PC-9 (cell line): ENCODE results near the gene OTOP2. TPM values are rescaled to one million over a fixed set of nuclear protein-coding genes. Genes with fewer than 3 reads are reported as not detected.
A peak's percentile ranks its signal among the peaks of the same experiment; 100 is the strongest.

Experiments
- BruUV-seq: library from RNA; stranded (reverse); fragments of 400-500 nt; replicated peaks from 2 replicates; lab custom pipeline; 2021; lab: Mats Ljungman, UMichigan
- CTCF ChIA-PET: fragments of 300-600 bp; sonication (Branson Sonifier 250); formaldehyde crosslinking; loops from one replicate; lab custom pipeline; 2022; ENCODE audit warnings: antibody characterized with exemption; lab: Charles Lee
- POLR2A ChIA-PET: fragments of 300-600 bp; sonication (Branson Sonifier 250); formaldehyde crosslinking; loops from one replicate; lab custom pipeline; 2022; ENCODE audit warnings: antibody characterized with exemption; ENCODE audit not compliant: unreplicated experiment; lab: Charles Lee
- DNase-seq, 2 experiments: peaks; one replicate each; pipeline versions ENCODE4 v3.0.0 to v3.0.0-alpha.2; 2015 to 2022; ENCODE audit warnings: mixed read lengths in 1 of 2
- H2AFZ ChIP-seq: fragments of 200-600 bp; sonication (generic); 2 replicates; pipeline ENCODE4 v1.8.1; 2017; ENCODE audit warnings: antibody characterized with exemption
- H3F3A ChIP-seq: fragments of 200-600 bp; sonication (generic); 2 replicates; pipeline ENCODE4 v1.8.1; 2017; ENCODE audit warnings: antibody characterized with exemption, mild to moderate bottlenecking, low read depth; ENCODE audit not compliant: insufficient read depth
- H3K27ac ChIP-seq: fragments of 200-600 bp; sonication (generic); 2 replicates; pipeline ENCODE4 v1.6.1; 2016; ENCODE audit warnings: mixed run types
- H3K27me3 ChIP-seq: fragments of 200-600 bp; sonication (generic); 2 replicates; pipeline ENCODE4 v1.6.1; 2016; ENCODE audit warnings: low read depth, mixed run types; ENCODE audit not compliant: insufficient read depth
- H3K36me3 ChIP-seq: fragments of 200-600 bp; sonication (generic); 2 replicates; pipeline ENCODE4 v1.6.1; 2016; ENCODE audit warnings: low read depth, mixed run types
- H3K4me1 ChIP-seq: fragments of 200-600 bp; sonication (generic); replicated peaks from 2 replicates; pipeline ENCODE4 v1.6.1; 2016; ENCODE audit warnings: mixed run types; ENCODE audit not compliant: insufficient read depth
- H3K4me2 ChIP-seq: fragments of 200-600 bp; sonication (generic); 2 replicates; pipeline ENCODE4 v1.6.1; 2017; ENCODE audit warnings: mixed run types
- H3K4me3 ChIP-seq: fragments of 200-600 bp; sonication (generic); 2 replicates; pipeline ENCODE4 v1.6.1; 2016; ENCODE audit warnings: mixed run types
- H3K79me2 ChIP-seq: fragments of 200-600 bp; sonication (generic); 2 replicates; pipeline ENCODE4 v1.6.1; 2017; ENCODE audit warnings: low read depth, mixed run types
- H3K9me2 ChIP-seq: fragments of 200-600 bp; sonication (generic); 2 replicates; pipeline ENCODE4 v1.8.1; 2017; ENCODE audit warnings: mild to moderate bottlenecking; ENCODE audit not compliant: insufficient read depth
- H3K9me3 ChIP-seq: fragments of 200-600 bp; sonication (generic); 2 replicates; pipeline ENCODE4 v1.8.1; 2016; ENCODE audit warnings: low read depth; ENCODE audit not compliant: insufficient read depth
- H4K20me1 ChIP-seq: fragments of 200-600 bp; sonication (generic); 2 replicates; pipeline ENCODE4 v1.8.1; 2017; ENCODE audit not compliant: insufficient read depth
- CTCF ChIP-seq: fragments of 200-600 bp; sonication (generic); conservative IDR thresholded peaks from 2 replicates; pipeline ENCODE4 v1.6.1; 2017; ENCODE audit warnings: mixed run types, antibody characterized with exemption, mild to moderate bottlenecking, moderate library complexity
- EZH2 ChIP-seq: fragments of 200-600 bp; sonication (generic); IDR thresholded peaks from 2 replicates; pipeline ENCODE4 v1.8.0; 2017; ENCODE audit warnings: antibody characterized with exemption, low read depth
- intact Hi-C: fragments of 100-400 bp; cut with micrococcal nuclease; formaldehyde crosslinking; loops from one replicate; pipeline ENCODE4 v1.10.0; 2022; ENCODE audit not compliant: unreplicated experiment
- total RNA-seq: library from RNA; stranded (reverse); gene quantifications from 2 replicates; pipeline ENCODE4 v1.2.3, GENCODE V29; 2021

OTOP2 gene
- total RNA-seq, 1 experiment from 2014 or later: not detected

- Histone ChIP-seq H3K27me3 (no peaks in the 10 kb centered on the region), H3K4me2 (no peak overlapping the region; the same call in 1 of the 2 replicates), H3K9me3 (no peaks in the 10 kb centered on the region), H2AFZ (no peak overlapping the region), H4K20me1 (no peaks in the 10 kb centered on the region), H3K9me2 (no peaks in the 10 kb centered on the region), H3K79me2 (no peaks in the 10 kb centered on the region), H3K4me1 (peaks cover 10% of the 10 kb centered on the region), H3K4me3 (no peak overlapping the region), H3F3A (no peaks in the 10 kb centered on the region), H3K27ac (no peak overlapping the region), H3K36me3 (0 out of 2 replicates have a peak, but pooled peaks cover 4% of the 10 kb centered on the region)
- intact Hi-C loops: loop anchor here (10.0 kb wide), 1 partner anchor 175 kb away; the partner anchor contains the start of gene NAT9
- ChIA-PET POLR2A (interaction anchor here (0.7 kb wide), 1 partner anchor 15 kb away, joined by 3 read pairs; no protein-coding TSS in a partner anchor), CTCF (interaction anchor here (0.6 kb wide), 1 partner anchor 48 kb away, joined by 4 read pairs; no protein-coding TSS in a partner anchor)
- peak; percentile 45 to 51 for DNase-seq
- BruUV-seq: no TSS peak
- TF ChIP-seq EZH2 (no peak), CTCF (no peak)
Measured at GRCh38 chr17:74950207-74950606, 26.1 kb downstream of the OTOP2 start.

- ChIA-PET CTCF (no interaction called here), POLR2A (no interaction called here)
- H3K4me1 ChIP-seq: peaks cover 7% of the 10 kb centered on the region; the same call in 1 of the 2 replicates
- intact Hi-C loops: loop anchor here (10.0 kb wide), 1 partner anchor 176 kb away; the partner anchor contains the start of gene NAT9
- H4K20me1 ChIP-seq: no peaks in the 10 kb centered on the region
- no peak overlapping the region for H2AFZ ChIP-seq
- H3F3A ChIP-seq: no peaks in the 10 kb centered on the region
- H3K4me2 ChIP-seq: no peak overlapping the region
- 0 out of 2 replicates have a peak, but pooled peaks cover 4% of the 10 kb centered on the region for H3K36me3 ChIP-seq
- H3K27ac ChIP-seq: no peak overlapping the region
- no peaks in the 10 kb centered on the region for H3K9me2 ChIP-seq
- TF ChIP-seq CTCF (no peak), EZH2 (no peak)
- no peaks in the 10 kb centered on the region for H3K9me3 ChIP-seq
- no peaks in the 10 kb centered on the region for H3K79me2 ChIP-seq
- no peak for DNase-seq
- no peak overlapping the region for H3K4me3 ChIP-seq
- BruUV-seq: no TSS peak
- H3K27me3 ChIP-seq: no peaks in the 10 kb centered on the region
Measured at GRCh38 chr17:74951065-74951464, 27.0 kb downstream of the OTOP2 start.

- H3K9me2 ChIP-seq: no peaks in the 10 kb centered on the region
- BruUV-seq: no TSS peak
- TF ChIP-seq CTCF: no peak
- no peak overlapping the region for H3K4me2 ChIP-seq
- ChIA-PET CTCF (no interaction called here), POLR2A (interaction anchor here (0.5 kb wide), 1 partner anchor 28 kb away, joined by 4 read pairs; no protein-coding TSS in a partner anchor)
- no peaks in the 10 kb centered on the region for H3K79me2 ChIP-seq
- peaks cover under 1% of the 10 kb centered on the region; the same call in 1 of the 2 replicates for H3F3A ChIP-seq
- no peaks in the 10 kb centered on the region for H4K20me1 ChIP-seq
- peaks cover 7% of the 10 kb centered on the region; the same call in 1 of the 2 replicates for H3K4me1 ChIP-seq
- no peaks in the 10 kb centered on the region for H3K9me3 ChIP-seq
- H3K4me3 ChIP-seq: no peak overlapping the region
- intact Hi-C loops: loop anchor here (10.0 kb wide), 1 partner anchor 177 kb away; the partner anchor contains the start of gene NAT9
- no peaks in the 10 kb centered on the region for H3K27me3 ChIP-seq
- H2AFZ ChIP-seq: no peak overlapping the region
- H3K36me3 ChIP-seq: 0 out of 2 replicates have a peak, but pooled peaks cover 4% of the 10 kb centered on the region
- no peak for DNase-seq
- H3K27ac ChIP-seq: no peak overlapping the region
Measured at GRCh38 chr17:74951680-74952421, 27.8 kb downstream of the OTOP2 start.
